ENCODE data around the gene P4HB.

The P4HB gene

DNA sequence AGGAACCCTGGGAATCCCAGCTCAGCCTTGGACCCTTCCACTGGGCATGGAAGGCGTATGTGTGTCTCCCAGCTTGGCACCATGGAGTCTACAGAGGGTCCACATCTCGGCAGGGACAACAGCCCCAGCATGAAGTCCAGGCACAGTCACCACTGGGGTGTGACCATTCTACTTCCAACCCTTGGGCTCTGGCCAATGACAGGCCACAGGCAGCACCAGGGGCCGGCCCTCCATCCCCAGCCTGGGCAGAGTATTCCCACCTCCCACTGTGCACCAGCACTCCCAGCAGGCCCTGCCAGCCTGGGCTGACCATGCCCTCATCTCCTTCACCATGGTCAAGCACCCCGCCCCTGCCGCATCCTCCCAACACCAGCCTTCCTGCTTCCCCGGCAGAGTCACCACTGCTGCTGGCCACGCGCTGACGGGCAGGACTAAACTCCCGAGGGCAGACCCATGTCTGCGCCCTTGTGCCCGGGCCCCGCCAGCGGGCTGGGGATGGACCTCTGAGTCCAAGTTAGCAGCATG lies 15.9 kb downstream of the P4HB start:
- TF ChIP-seq, protein P1, sequence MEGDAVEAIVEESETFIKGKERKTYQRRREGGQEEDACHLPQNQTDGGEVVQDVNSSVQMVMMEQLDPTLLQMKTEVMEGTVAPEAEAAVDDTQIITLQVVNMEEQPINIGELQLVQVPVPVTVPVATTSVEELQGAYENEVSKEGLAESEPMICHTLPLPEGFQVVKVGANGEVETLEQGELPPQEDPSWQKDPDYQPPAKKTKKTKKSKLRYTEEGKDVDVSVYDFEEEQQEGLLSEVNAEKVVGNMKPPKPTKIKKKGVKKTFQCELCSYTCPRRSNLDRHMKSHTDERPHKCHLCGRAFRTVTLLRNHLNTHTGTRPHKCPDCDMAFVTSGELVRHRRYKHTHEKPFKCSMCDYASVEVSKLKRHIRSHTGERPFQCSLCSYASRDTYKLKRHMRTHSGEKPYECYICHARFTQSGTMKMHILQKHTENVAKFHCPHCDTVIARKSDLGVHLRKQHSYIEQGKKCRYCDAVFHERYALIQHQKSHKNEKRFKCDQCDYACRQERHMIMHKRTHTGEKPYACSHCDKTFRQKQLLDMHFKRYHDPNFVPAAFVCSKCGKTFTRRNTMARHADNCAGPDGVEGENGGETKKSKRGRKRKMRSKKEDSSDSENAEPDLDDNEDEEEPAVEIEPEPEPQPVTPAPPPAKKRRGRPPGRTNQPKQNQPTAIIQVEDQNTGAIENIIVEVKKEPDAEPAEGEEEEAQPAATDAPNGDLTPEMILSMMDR (IDR thresholded peaks at IDR 0.05): no peak

DNA sequence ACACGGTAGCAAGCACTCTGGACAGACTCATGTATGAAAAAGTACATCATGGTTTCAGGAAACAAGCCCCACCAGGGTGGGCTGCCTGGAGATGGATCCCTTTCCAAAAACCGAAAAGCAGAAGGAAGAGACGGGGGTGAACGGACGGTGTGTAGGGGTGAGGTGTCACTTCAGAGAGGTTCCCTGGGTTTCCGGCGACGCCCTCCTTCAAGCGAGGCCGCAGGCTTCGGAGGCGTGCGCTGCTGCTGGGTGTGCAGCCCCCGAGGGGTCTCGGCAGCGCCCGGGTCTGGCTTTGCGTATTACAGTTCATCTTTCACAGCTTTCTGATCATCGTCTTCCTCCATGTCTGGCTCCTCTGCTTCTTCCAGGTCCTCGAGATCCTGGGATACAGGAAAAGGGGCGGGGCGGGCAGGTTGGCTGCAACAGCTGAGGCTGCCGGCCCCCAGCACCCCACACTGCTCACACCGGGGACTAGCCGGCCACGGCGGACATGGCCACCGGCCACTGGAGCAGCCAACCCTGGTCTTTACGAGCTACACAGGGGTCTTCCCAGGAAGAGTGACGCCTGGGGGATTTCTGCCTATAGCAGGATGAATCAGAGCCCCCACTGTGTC lies 16.5 kb downstream of the P4HB start:
- TF ChIP-seq, protein P1 (IDR thresholded peaks at IDR 0.05): no peak

DNA sequence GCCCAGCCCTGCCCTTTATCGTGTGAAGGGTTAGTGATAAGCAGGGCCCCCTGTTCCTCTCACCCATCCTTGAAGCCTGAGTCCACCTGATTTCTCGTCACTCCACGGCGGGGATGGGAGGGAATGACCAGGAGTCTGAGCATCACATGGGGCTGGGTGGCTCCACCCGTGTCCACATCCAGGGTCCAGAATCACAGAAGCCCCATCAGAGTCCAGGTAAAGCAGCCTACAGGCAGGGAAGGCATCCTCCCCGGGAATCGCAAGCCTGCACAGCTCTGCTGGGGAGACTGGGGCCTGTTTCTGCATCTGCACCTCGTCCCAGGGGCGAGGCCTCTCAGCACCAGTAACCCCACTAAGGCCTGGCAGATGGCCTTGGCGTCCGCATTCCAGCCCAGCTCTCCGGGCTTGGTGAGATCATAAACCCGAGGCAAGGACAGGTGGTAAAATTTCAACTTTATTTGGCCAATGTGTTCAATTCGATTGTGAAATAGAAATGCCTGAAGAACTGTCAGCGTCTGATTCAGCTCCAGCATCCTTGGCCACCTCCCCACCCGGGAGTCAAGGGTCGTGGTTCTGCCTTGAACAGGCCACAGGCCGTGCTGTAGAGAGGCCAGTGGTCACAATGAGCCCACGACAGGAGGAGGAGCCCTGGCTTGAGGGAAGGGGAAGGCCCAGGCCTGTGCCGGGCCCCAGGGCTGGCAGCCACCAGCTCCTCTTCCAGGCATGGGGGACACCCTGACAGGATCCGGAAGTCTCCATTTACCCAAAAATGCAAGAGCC lies 17.4 kb downstream of the P4HB start:
- TF ChIP-seq, protein P1 (IDR thresholded peaks at IDR 0.05): no peak

DNA sequence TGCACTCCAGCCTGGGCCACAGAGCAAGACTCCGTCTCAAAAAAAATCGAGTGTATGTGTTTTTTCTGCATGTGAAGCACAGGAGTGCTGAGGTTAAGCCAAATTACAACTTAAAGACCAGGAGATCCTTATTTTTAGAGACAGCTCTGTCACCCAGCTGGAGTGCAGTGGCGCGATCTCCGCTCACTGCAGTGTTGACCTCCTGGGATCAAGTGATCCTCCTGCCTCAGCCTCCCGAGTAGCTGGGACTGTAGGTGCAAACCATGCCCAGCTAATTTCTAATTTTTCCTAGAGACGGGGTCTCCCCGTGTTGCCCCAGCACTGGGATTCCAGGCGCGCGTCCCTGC lies 18.0 kb downstream of the P4HB start:
- TF ChIP-seq, protein P1 (IDR thresholded peaks at IDR 0.05): no peak

DNA sequence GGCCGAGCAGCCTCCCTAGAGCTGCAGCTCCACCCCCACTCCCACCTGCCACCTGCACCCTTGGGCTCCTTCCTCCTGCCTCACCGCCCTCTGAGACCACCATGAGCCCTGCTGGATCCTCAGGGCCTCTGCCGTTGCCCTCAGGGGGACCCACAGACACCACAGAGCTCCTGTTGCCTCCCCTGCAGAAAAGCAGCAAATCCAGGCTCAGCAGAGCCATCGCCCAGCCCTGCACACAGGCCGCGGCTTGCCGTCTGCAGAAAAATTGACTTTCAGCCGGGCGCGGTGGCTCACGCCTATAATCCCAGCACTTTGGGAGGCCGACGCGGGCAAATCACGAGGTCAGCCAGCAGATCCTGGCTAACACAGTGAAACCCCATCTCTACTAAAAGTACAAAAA lies 18.5 kb downstream of the P4HB start:
- TF ChIP-seq, protein P1 (IDR thresholded peaks at IDR 0.05): no peak

DNA sequence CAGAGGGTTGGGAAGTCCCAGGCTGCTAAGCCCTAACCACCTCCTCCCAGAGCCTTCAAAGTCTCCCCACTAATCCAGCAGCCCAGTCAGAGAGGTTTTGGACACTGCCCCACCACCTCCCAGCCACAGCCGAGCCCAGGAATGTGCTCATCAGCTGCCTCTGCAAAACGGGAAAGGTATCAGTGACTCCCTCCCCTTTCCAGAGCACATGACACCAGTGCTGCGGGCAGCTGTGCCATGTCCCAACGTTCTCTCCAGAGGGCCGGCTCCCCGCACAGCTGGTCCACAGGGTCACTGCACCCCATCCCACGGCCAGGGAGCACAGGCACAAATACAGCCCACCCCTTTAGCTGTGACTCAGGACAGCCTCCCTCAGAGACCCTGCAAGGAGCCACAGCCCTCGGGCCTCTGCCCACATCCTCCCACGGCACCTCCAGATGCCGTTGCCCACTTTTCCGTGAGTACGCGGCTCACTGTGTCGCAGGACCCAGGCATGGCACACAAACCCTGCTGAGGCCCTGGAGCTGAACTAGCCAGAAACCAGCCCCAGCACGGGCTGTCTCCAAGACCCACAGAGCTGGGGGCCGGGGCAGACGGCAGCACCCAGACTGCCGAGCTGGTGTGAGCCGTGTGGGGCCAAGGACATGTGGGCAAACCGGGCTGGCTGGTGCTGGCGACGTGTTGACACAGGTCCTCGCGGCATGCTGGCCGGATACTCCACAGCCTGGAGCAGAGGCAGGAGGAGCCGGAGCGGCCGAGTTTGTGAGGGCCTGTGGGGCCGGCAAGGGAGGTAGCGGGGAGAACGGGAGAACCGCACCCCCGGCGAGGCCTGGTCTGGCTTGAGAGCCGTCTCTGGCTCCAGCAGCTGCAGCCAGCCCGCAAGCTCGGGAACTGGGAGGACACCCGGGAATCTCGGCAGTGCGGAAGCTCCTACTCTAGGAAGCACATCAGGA lies 19.2 kb downstream of the P4HB start:
- TF ChIP-seq, protein P1 (IDR thresholded peaks at IDR 0.05): no peak

DNA sequence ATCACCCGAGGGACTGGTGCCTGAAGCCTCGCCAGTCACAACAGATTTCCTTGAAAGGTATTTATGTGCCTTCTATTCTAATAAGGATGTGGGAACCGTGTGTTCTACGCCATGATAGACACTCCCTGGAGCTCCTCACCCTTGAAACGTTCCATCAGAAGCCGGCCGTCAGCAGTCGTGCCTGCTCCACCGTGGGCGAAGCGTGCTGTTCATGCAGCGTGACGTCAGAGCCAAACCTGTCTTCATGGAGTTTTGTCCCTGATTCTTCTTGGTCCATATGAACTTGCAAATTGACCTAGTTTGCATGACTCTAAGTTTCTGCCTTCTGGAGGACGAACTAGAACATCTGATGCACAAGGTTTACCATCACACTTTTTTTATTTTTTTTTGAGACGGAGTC lies 21.0 kb downstream of the P4HB start:
- TF ChIP-seq, protein P1 (IDR thresholded peaks at IDR 0.05): no peak

All from LNCAP (cell line).